H1 (cell line): Measurements from ENCODE around the gene RABL6. TPM values are rescaled to one million over a fixed set of nuclear protein-coding genes. Genes with fewer than 3 reads are reported as not detected.
A peak's percentile ranks its signal among the peaks of the same experiment; 100 is the strongest.

Experiments
- CTCF ChIA-PET: fragments of 300-600 bp; sonication (Branson Sonifier 250); formaldehyde crosslinking; loops from one replicate; lab custom pipeline; 2021; ENCODE audit not compliant: partially characterized antibody; lab: Charles Lee
- POLR2A ChIA-PET: fragments of 300-600 bp; sonication (Branson Sonifier 250); formaldehyde crosslinking; loops from one replicate; lab custom pipeline; 2021; ENCODE audit warnings: inconsistent platforms; ENCODE audit not compliant: partially characterized antibody; lab: Charles Lee
- DNase-seq, 2 experiments: peaks; one replicate each; pipeline versions ENCODE4 v3.0.0 to v3.0.0-alpha.2; 2010 to 2022; ENCODE audit warnings: low spot score in 2 of 2, low read depth in 1 of 2, mixed read lengths in 1 of 2
- FAIRE-seq: peaks from 2 replicates; lab custom pipeline; 2011; peaks lifted over from hg19 to GRCh38; lab: Jason Lieb, UNC
- H2AFZ ChIP-seq: 2 replicates; pipeline ENCODE4 v1.8.1; 2012; ENCODE audit warnings: low read length, inconsistent platforms
- H2AK5ac ChIP-seq: 2 replicates; pipeline ENCODE4 v1.6.1; 2013; ENCODE audit warnings: low read depth, low read length
- H2BK120ac ChIP-seq: replicated peaks from 2 replicates; pipeline ENCODE3; 2013; ENCODE audit warnings: low read depth, low read length, inconsistent platforms
- H2BK12ac ChIP-seq: 2 replicates; pipeline ENCODE4 v1.6.1; 2013; ENCODE audit warnings: low read depth, low read length
- H2BK15ac ChIP-seq: 2 replicates; pipeline ENCODE4 v1.6.1; 2013; ENCODE audit warnings: low read length
- H2BK20ac ChIP-seq: 2 replicates; pipeline ENCODE4 v1.6.1; 2013; ENCODE audit warnings: low read length
- H2BK5ac ChIP-seq: 2 replicates; pipeline ENCODE4 v1.6.1; 2013; ENCODE audit warnings: low read depth, low read length
- H3K14ac ChIP-seq: 2 replicates; pipeline ENCODE4 v1.6.1; 2013; ENCODE audit warnings: inconsistent platforms; ENCODE audit not compliant: insufficient read length
- H3K18ac ChIP-seq: 2 replicates; pipeline ENCODE4 v1.6.1; 2013; ENCODE audit warnings: low read length; ENCODE audit errors: extremely low read depth
- H3K23ac ChIP-seq: 2 replicates; pipeline ENCODE4 v1.6.1; 2013; ENCODE audit warnings: inconsistent platforms; ENCODE audit not compliant: insufficient read length
- H3K23me2 ChIP-seq: 2 replicates; pipeline ENCODE4 v1.6.1; 2013; ENCODE audit warnings: low read depth, low read length
- H3K27ac ChIP-seq: 2 replicates; pipeline ENCODE4 v1.6.1; 2011; ENCODE audit warnings: low read depth, low read length, inconsistent platforms
- H3K27me3 ChIP-seq, 4 experiments: replicated peaks in 1 of 4; 1 replicate in 1 of 4; 2 replicates in 3 of 4; pipeline versions ENCODE4 v1.6.1 to v1.8.1; 2011 to 2013; ENCODE audit warnings: low read length in 3 of 4, mild to moderate bottlenecking in 3 of 4, inconsistent platforms in 2 of 4, mixed read lengths in 2 of 4, moderate library complexity in 1 of 4; ENCODE audit not compliant: control insufficient read depth in 3 of 4, insufficient read depth in 3 of 4; ENCODE audit errors: extremely low read depth in 1 of 4
- H3K36me3 ChIP-seq, 4 experiments: 2 replicates each; pipeline versions ENCODE4 v1.6.1 to v1.8.1; 2011 to 2013; ENCODE audit warnings: mild to moderate bottlenecking in 4 of 4, low read length in 3 of 4, moderate library complexity in 2 of 4, control low read depth in 1 of 4, inconsistent platforms in 1 of 4; ENCODE audit not compliant: insufficient read depth in 4 of 4, control insufficient read depth in 2 of 4
- H3K4ac ChIP-seq: replicated peaks from 2 replicates; pipeline ENCODE3; 2013; ENCODE audit warnings: low read length, low read depth, mixed read lengths, inconsistent platforms; ENCODE audit not compliant: insufficient read length
- H3K4me1 ChIP-seq, 4 experiments: replicated peaks in 1 of 4; 1 replicate in 1 of 4; 2 replicates in 3 of 4; pipeline versions ENCODE4 v1.6.1 to v1.8.1; 2011 to 2013; ENCODE audit warnings: low read length in 3 of 4, inconsistent platforms in 2 of 4, mixed read lengths in 1 of 4; ENCODE audit not compliant: insufficient read depth in 4 of 4, control insufficient read depth in 3 of 4
- H3K4me2 ChIP-seq, 2 experiments: 2 replicates each; pipeline versions ENCODE4 v1.6.1 to v1.8.1; 2011 to 2013; ENCODE audit warnings: low read depth in 2 of 2, low read length in 2 of 2, control low read depth in 1 of 2, inconsistent platforms in 1 of 2, mild to moderate bottlenecking in 1 of 2; ENCODE audit not compliant: insufficient read depth in 1 of 2
- H3K4me3 ChIP-seq, 4 experiments: fragments of 200-600, 300-600 bp in 1 of 4; sonication (generic), shearing (Covaris generic), sonication (Bioruptor Twin) in 1 of 4; 2 replicates each; pipeline versions ENCODE4 v1.5.1 to v1.8.1; 2011 to 2016; ENCODE audit warnings: low read length in 4 of 4, low read depth in 3 of 4, control low read depth in 2 of 4, inconsistent platforms in 2 of 4, mild to moderate bottlenecking in 2 of 4, mixed read lengths in 1 of 4, moderate library complexity in 1 of 4; ENCODE audit not compliant: insufficient read depth in 2 of 4; ENCODE audit errors: extremely low read depth in 1 of 4
- H3K56ac ChIP-seq: replicated peaks from 2 replicates; pipeline ENCODE3; 2013; ENCODE audit warnings: low read depth, mild to moderate bottlenecking, mixed read lengths, low read length, inconsistent platforms; ENCODE audit not compliant: insufficient read length
- H3K79me1 ChIP-seq: 2 replicates; pipeline ENCODE4 v1.6.1; 2013; ENCODE audit warnings: low read depth, low read length, control low read depth
- H3K79me2 ChIP-seq, 2 experiments: 2 replicates each; pipeline versions ENCODE4 v1.6.1 to v1.8.1; 2012 to 2013; ENCODE audit warnings: low read length in 2 of 2, mild to moderate bottlenecking in 2 of 2, inconsistent platforms in 1 of 2; ENCODE audit not compliant: insufficient read depth in 2 of 2, control insufficient read depth in 1 of 2
- H3K9ac ChIP-seq, 4 experiments: replicated peaks in 1 of 4; 1 replicate in 1 of 4; 2 replicates in 3 of 4; pipeline versions ENCODE4 v1.6.1 to v1.8.1; 2011 to 2013; ENCODE audit warnings: low read depth in 3 of 4, low read length in 3 of 4, control low read depth in 2 of 4, mild to moderate bottlenecking in 2 of 4, moderate library complexity in 2 of 4, inconsistent platforms in 1 of 4; ENCODE audit errors: extremely low read depth in 1 of 4
- H3K9me3 ChIP-seq, 2 experiments: 2 replicates each; pipeline versions ENCODE4 v1.6.1 to v1.8.1; 2012 to 2013; ENCODE audit warnings: mild to moderate bottlenecking in 2 of 2, moderate library complexity in 2 of 2, control low read depth in 1 of 2, inconsistent platforms in 1 of 2, low read depth in 1 of 2, low read length in 1 of 2, mixed read lengths in 1 of 2; ENCODE audit not compliant: insufficient read depth in 2 of 2
- H4K20me1 ChIP-seq, 2 experiments: replicated peaks in 1 of 2; 2 replicates each; pipeline versions ENCODE3 to v1.8.1; 2011 to 2013; ENCODE audit warnings: inconsistent platforms in 2 of 2, low read length in 2 of 2, mild to moderate bottlenecking in 1 of 2; ENCODE audit not compliant: insufficient read depth in 2 of 2, control insufficient read depth in 1 of 2
- H4K5ac ChIP-seq: 2 replicates; pipeline ENCODE4 v1.6.1; 2013; ENCODE audit warnings: low read length, low read depth, mixed read lengths, inconsistent platforms; ENCODE audit not compliant: insufficient read length
- H4K8ac ChIP-seq: 2 replicates; pipeline ENCODE4 v1.8.0; 2013; ENCODE audit warnings: mild to moderate bottlenecking, moderate library complexity, low read length, inconsistent platforms; ENCODE audit not compliant: insufficient read depth; ENCODE audit errors: extremely low read depth
- H4K91ac ChIP-seq: replicated peaks from 2 replicates; pipeline ENCODE3; 2013; ENCODE audit warnings: low read length, mixed read lengths, inconsistent platforms; ENCODE audit not compliant: insufficient read length
- CHD2 ChIP-seq: IDR thresholded peaks from 2 replicates; pipeline ENCODE4 v1.6.1; 2012; ENCODE audit warnings: low read length, improper control_type of control experiment
- GTF2F1 ChIP-seq: IDR thresholded peaks from 2 replicates; pipeline ENCODE4 v1.6.1; 2012; ENCODE audit warnings: low read depth, low read length, improper control_type of control experiment, borderline replicate concordance
- KDM5A ChIP-seq: fragments of 200-600 bp; IDR thresholded peaks from 2 replicates; pipeline ENCODE4 v1.7.1; 2012; ENCODE audit warnings: mild to moderate bottlenecking, low read length, inconsistent platforms, mixed read lengths
- POLR2AphosphoS5 ChIP-seq: IDR thresholded peaks from 2 replicates; pipeline ENCODE4 v1.6.1; 2011; ENCODE audit warnings: low read depth, low read length
- POU5F1 ChIP-seq: IDR thresholded peaks from 2 replicates; pipeline ENCODE4 v1.6.1; 2011; ENCODE audit warnings: low read depth, mild to moderate bottlenecking, low read length, moderate library complexity
- RAD21 ChIP-seq, 2 experiments: IDR thresholded peaks in 1 of 2; conservative IDR thresholded peaks in 1 of 2; 2 replicates each; pipeline ENCODE4 v1.6.1; 2011; ENCODE audit warnings: low read depth in 2 of 2, low read length in 2 of 2, improper control_type of control experiment in 1 of 2, inconsistent platforms in 1 of 2, mild to moderate bottlenecking in 1 of 2, moderate library complexity in 1 of 2
- USF2 ChIP-seq: IDR thresholded peaks from 2 replicates; pipeline ENCODE4 v1.6.1; 2011; ENCODE audit warnings: low read length, improper control_type of control experiment
- WGBS, 2 experiments: shearing (Covaris generic) in 1 of 2; methylation state at CpG; one replicate each; pipeline versions ENCODE4 v1.1.6 to v1.1.7; 2013 to 2015; ENCODE audit warnings: low lambda C conversion rate in 2 of 2, mixed read lengths in 2 of 2, inconsistent platforms in 1 of 2, low coverage in 1 of 2, missing lambda C conversion rate in 1 of 2; ENCODE audit not compliant: insufficient replicate concordance in 2 of 2, insufficient coverage in 1 of 2, insufficient read length in 1 of 2; ENCODE audit errors: extremely low coverage in 1 of 2, missing lambda C conversion rate in 1 of 2; 5-methylcytosine and 5-hydroxymethylcytosine counted together
- polyA plus RNA-seq, 7 experiments: library from polyadenylated mRNA; depleted of rRNA in 3 of 7; stranded (reverse) in 5 of 7; unstranded in 2 of 7; fragments of >200 nt in 5 of 7; fragments of 200-250 nt in 2 of 7; gene quantifications; 1 replicate in 5 of 7; 2 replicates in 1 of 7; 4 replicates in 1 of 7; pipeline versions ENCODE4 v1.2.1 to v1.2.3, GENCODE V29; 2011 to 2013; ENCODE audit warnings: missing spikeins in 2 of 7, mixed read lengths in 2 of 7
- total RNA-seq: library from RNA; stranded (reverse); fragmentation: NEBNext Ultra II Directional; extraction: Animal tissue kit (Norgen Biotek cat#: 25700); gene quantifications from 2 replicates; pipeline ENCODE4 v1.2.1, GENCODE V29; 2021

RABL6 gene
- total and polyA plus RNA-seq, 2 of the 8 experiments (the other 6 are each of a cell fraction or from before 2014, with no cell fraction given) = 70.1 to 130 TPM

- TF ChIP-seq RAD21 (IDR thresholded peaks at IDR 0.05 in 1 of 2, conservative IDR thresholded peaks at IDR 0.05 in 1 of 2; ENCODE audit: low read depth in 2 of 2, low read length in 2 of 2) = no peak
- TF ChIP-seq CHD2 = no peak
- TF ChIP-seq POU5F1 = no peak
- no peak for TF ChIP-seq POLR2AphosphoS5
- TF ChIP-seq GTF2F1 = no peak
- no peak for TF ChIP-seq USF2
- TF ChIP-seq KDM5A = no peak
- H2BK15ac ChIP-seq = no peak overlapping the region
- WGBS, 2 experiments = 82% methylated on average over 25 of the region's 25 CpGs; no CpG with 5 or more reads in 1 of the 2 experiments
- POLR2A ChIA-PET = interaction anchor here (0.7 to 7.8 kb wide), 12 partner anchors 7 to 220 kb away, joined by 3 to 96 read pairs (median 6); partner anchors contain the start of genes AJM1 and CCDC183
- peaks cover 0 to 11% (median 1%) of the 10 kb centered on the region in 4 experiments; a peak in 3 of 8 replicates for H3K36me3 ChIP-seq
- H3K27ac ChIP-seq = no peak overlapping the region
- CTCF ChIA-PET = interaction anchor here (0.8 to 2.3 kb wide), 6 partner anchors 14 to 223 kb away, joined by 3 to 10 read pairs (median 6); partner anchors contain the start of gene AJM1
- H3K79me2 ChIP-seq = peaks cover 5 to 33% of the 10 kb centered on the region in 2 experiments
- peaks cover 2% of the 10 kb centered on the region for H3K79me1 ChIP-seq
- FAIRE-seq (no peak), DNase-seq (no peak)
- peak overlapping the region in 1 of 4 experiments; percentile 56; a peak in 1 of 7 replicates for H3K9ac ChIP-seq
- H3K4me1 ChIP-seq = peaks cover 0 to 10% (median 7%) of the 10 kb centered on the region in 4 experiments; a peak in 6 of 7 replicates
- H4K20me1 ChIP-seq = peaks cover 5 to 12% of the 10 kb centered on the region in 2 experiments
- peak overlapping the region; percentile 44 for H4K91ac ChIP-seq
- no peak overlapping the region for H4K5ac ChIP-seq
- H3K56ac ChIP-seq = no peak overlapping the region
- peak overlapping the region; percentile 27 for H3K4ac ChIP-seq
- H2BK5ac ChIP-seq = no peak overlapping the region
- no peak overlapping the region for H2BK120ac ChIP-seq
- H3K23me2 ChIP-seq = peaks cover 9% of the 10 kb centered on the region; the same call in 1 of the 2 replicates
- peak overlapping the region; percentile 48; the same call in 1 of the 2 replicates for H4K8ac ChIP-seq
- no peak overlapping the region for H2BK20ac ChIP-seq
- peaks cover 0 to 17% (median 8%) of the 10 kb centered on the region in 4 experiments; a peak in 3 of 7 replicates for H3K27me3 ChIP-seq
- no peaks in the 10 kb centered on the region for H3K9me3 ChIP-seq
- no peak overlapping the region for H3K14ac ChIP-seq
- H3K4me2 ChIP-seq = peak overlapping the region; percentile 84 to 94
- peak overlapping the region; percentile 88 to 100 (median 94) for H3K4me3 ChIP-seq
- no peak overlapping the region for H2BK12ac ChIP-seq
- no peak overlapping the region for H2AK5ac ChIP-seq
- H3K23ac ChIP-seq = no peak overlapping the region
- no peak overlapping the region for H2AFZ ChIP-seq
- no peak overlapping the region for H3K18ac ChIP-seq
Observed at GRCh38 chr9:136806631-136807201, 1.0 kb upstream of the RABL6 start.
